Activated CD4-positive, alpha-beta memory T cell treated with anti-CD3 and anti-CD28 coated beads, Interleukin-2, amount 10 ng/mL, durations not matched to agents 7 days and 5 days (primary cell): ENCODE data around the gene RNF182. TPM values are rescaled to one million over a fixed set of nuclear protein-coding genes. Genes with fewer than 3 reads are reported as not detected.
"Not testable (repeated sequence)": the region's sequence is repeated elsewhere in the genome, so short reads cannot be mapped to it uniquely, and the experiment has no call there.

Experiments
- CTCF ChIA-PET: fragments of 350-600 bp; sonication (Branson Sonifier 250); formaldehyde crosslinking; loops from one replicate; lab custom pipeline; 2021; ENCODE audit warnings: antibody characterized with exemption, inconsistent platforms; lab: Charles Lee
- POLR2A ChIA-PET: fragments of 350-600 bp; sonication (Branson Sonifier 250); formaldehyde crosslinking; loops from one replicate; lab custom pipeline; 2021; ENCODE audit warnings: antibody characterized with exemption; lab: Charles Lee
- DNase-seq: peaks from one replicate; pipeline ENCODE4 v3.0.0-alpha.2; 2020
- H3K27ac Mint-ChIP-seq: one replicate; pipeline ENCODE4 v1.8.0; 2021; ENCODE audit warnings: mild to moderate bottlenecking, mixed read lengths
- H3K27me3 Mint-ChIP-seq: one replicate; pipeline ENCODE4 v1.8.0; 2021; ENCODE audit warnings: mixed read lengths
- H3K36me3 Mint-ChIP-seq: one replicate; pipeline ENCODE4 v1.8.0; 2021; ENCODE audit warnings: low read depth, mixed read lengths
- H3K4me1 Mint-ChIP-seq: one replicate; pipeline ENCODE4 v1.8.0; 2021; ENCODE audit warnings: mixed read lengths
- H3K4me3 Mint-ChIP-seq: one replicate; pipeline ENCODE4 v1.8.0; 2021; ENCODE audit warnings: mild to moderate bottlenecking, mixed read lengths
- H3K9me3 Mint-ChIP-seq: one replicate; pipeline ENCODE4 v1.8.0; 2021; ENCODE audit warnings: mixed read lengths
- total RNA-seq, 2 experiments: library from RNA; stranded (reverse); gene quantifications; one replicate each; pipeline ENCODE4 v1.2.3, GENCODE V29; 2021

Gene RNF182
- total RNA-seq, 2 experiments from 2014 or later, result not detected

- Mint-ChIP-seq H3K4me3 (no peak overlapping the region), H3K27me3 (peaks cover 24% of the 10 kb centered on the region), H3K9me3 (no peaks in the 10 kb centered on the region), H3K27ac (no peak overlapping the region), H3K4me1 (no peaks in the 10 kb centered on the region), H3K36me3 (no peaks in the 10 kb centered on the region)
- ChIA-PET POLR2A (no interaction called here), CTCF (no interaction called here)
- DNase-seq, result no peak
These were observed 76.7 kb downstream of the RNF182 start for GRCh38 chr6:14001329-14002012.

DNA sequence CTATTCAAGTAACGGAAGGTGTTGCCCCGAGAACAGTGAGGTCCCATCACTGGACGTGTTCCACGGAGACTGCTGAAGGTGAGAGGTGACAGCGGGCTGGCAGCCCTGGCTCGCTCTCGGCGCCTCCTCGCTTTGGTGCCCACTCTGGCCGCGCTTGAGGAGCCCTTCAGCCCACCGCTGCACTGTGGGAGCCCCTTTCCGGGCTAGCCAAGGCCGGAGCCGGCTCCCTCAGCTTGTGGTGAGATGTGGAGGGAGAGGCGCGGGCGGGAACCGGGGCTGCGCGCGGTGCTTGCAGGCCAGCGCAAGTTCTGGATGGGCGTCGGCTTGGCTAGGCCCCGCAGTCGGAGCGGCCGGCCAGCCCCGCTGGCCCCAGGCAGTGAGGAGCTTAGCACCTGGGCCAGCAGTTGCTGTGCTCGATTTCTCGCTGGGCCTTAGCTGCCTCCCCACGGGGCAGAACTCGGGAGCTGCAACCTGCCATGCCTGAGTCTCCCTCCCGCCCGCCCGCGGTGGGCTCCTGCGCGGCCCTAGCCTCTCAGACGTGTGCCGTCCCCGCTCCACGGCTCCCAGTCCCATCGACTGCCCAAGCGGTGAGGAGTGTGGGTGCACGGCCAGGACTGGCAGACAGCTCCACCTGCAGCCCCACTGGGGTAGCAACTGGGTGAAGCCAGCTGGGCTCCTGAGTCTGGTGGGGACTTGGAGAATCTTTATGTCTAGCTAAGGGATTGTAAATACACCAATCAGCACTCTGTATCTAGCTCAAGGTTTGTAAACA, 77.6 kb downstream of the RNF182 start:
- H3K9me3 Mint-ChIP-seq, result no peaks in the 10 kb centered on the region
- no peaks in the 10 kb centered on the region for H3K36me3 Mint-ChIP-seq
- POLR2A ChIA-PET, result no interaction called here
- no peak overlapping the region for H3K27ac Mint-ChIP-seq
- H3K27me3 Mint-ChIP-seq, result peaks cover 28% of the 10 kb centered on the region
- no peak overlapping the region for H3K4me3 Mint-ChIP-seq
- CTCF ChIA-PET, result interaction anchor here (1.5 kb wide), 1 partner anchor 44 kb away, joined by 3 read pairs; no protein-coding TSS in a partner anchor
- DNase-seq, result no peak
- H3K4me1 Mint-ChIP-seq, result no peaks in the 10 kb centered on the region

- no peak overlapping the region for H3K27ac Mint-ChIP-seq
- H3K4me1 Mint-ChIP-seq, result no peaks in the 10 kb centered on the region
- no peaks in the 10 kb centered on the region for H3K9me3 Mint-ChIP-seq
- H3K27me3 Mint-ChIP-seq, result peaks cover 16% of the 10 kb centered on the region
- no peak overlapping the region for H3K4me3 Mint-ChIP-seq
- ChIA-PET CTCF (interaction anchor here (0.6 kb wide), 1 partner anchor 929 kb away, joined by 4 read pairs; no protein-coding TSS in a partner anchor), POLR2A (no interaction called here)
- DNase-seq, result no peak
- no peaks in the 10 kb centered on the region for H3K36me3 Mint-ChIP-seq
These were observed 79.5 kb downstream of the RNF182 start for GRCh38 chr6:14004258-14004657.

DNA sequence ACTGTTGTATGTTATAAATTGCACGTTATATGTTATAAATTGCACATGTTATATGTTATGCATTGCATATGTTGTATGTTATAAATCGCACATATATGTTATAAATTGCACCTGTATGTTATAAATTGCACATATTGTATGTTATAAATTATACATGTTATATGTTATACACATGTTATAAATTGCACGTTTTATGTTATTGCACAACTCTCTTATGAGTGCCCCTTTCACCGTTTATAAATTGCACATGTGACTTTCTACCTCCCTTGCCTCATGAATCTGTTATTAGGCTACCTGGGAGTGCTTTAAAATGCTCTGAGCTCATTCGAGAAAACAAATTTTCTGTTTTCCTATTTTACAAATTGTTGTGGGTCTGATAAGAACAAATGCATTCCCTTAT, 84.1 kb downstream of the RNF182 start:
- DNase-seq, result no peak
- Mint-ChIP-seq H3K36me3 (no peaks in the 10 kb centered on the region), H3K27me3 (peaks cover 20% of the 10 kb centered on the region), H3K27ac (no peak overlapping the region), H3K4me1 (no peaks in the 10 kb centered on the region), H3K4me3 (no peak overlapping the region), H3K9me3 (no peaks in the 10 kb centered on the region)
- ChIA-PET POLR2A (no interaction called here), CTCF (no interaction called here)

- peaks cover 18% of the 10 kb centered on the region for H3K27me3 Mint-ChIP-seq
- POLR2A ChIA-PET, result no interaction called here
These were observed 84.7 kb downstream of the RNF182 start for GRCh38 chr6:14009431-14009830.

GRCh38 chr6:14010275-14010674, 85.5 kb downstream of the RNF182 start:
- DNase-seq, result no peak

More at GRCh38 chr6:14009431-14009830, 84.7 kb downstream of the RNF182 start:
- no peaks in the 10 kb centered on the region for H3K36me3 Mint-ChIP-seq
- CTCF ChIA-PET, result no interaction called here
- no peak for DNase-seq
- no peak overlapping the region for H3K4me3 Mint-ChIP-seq
- H3K9me3 Mint-ChIP-seq, result no peaks in the 10 kb centered on the region
- H3K4me1 Mint-ChIP-seq, result no peaks in the 10 kb centered on the region
- H3K27ac Mint-ChIP-seq, result no peak overlapping the region

DNA sequence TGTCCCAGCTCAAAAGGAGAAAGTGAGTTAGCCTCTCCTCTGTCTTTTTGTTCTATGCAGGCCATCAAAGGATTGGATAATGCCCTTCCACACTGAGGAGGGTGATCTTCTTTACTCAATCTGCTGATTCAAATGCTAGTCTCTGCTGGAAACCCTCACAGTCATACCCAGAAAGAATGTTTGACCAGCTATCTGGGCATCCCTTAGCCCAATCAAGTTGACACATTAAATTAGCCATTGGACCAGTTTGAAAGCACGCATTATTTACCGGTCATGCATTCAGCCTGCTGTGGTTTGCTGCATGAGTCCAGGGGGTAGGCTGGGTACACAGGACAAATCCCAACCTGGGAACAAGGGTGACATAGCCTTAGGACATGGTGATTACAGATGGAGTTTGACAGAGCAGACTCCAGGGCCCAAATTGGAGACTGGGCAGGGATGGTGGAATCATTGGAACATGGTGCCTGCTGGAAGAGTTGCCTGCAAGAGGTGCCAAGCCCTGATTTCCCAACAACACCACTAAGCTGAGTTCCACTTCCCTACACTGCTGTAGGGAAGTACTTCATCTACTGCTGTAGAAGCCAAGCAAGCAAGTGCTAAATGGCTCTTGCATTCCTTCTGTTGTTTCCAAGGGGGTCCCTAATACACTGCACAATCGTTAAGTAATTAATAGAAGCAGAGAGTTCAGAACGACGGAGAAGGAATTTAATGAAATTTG, 87.7 kb downstream of the RNF182 start:
- DNase-seq, result no peak
- H3K27me3 Mint-ChIP-seq, result peaks cover 13% of the 10 kb centered on the region
- H3K36me3 Mint-ChIP-seq, result no peaks in the 10 kb centered on the region
- no peaks in the 10 kb centered on the region for H3K9me3 Mint-ChIP-seq
- POLR2A ChIA-PET, result no interaction called here
- no peaks in the 10 kb centered on the region for H3K4me1 Mint-ChIP-seq
- CTCF ChIA-PET, result no interaction called here
- H3K27ac Mint-ChIP-seq, result no peak overlapping the region
- H3K4me3 Mint-ChIP-seq, result no peak overlapping the region

More at GRCh38 chr6:14010275-14010674, 85.5 kb downstream of the RNF182 start:
- Mint-ChIP-seq H3K4me1 (no peaks in the 10 kb centered on the region), H3K36me3 (no peaks in the 10 kb centered on the region), H3K27ac (no peak overlapping the region), H3K27me3 (peaks cover 15% of the 10 kb centered on the region), H3K9me3 (no peaks in the 10 kb centered on the region), H3K4me3 (no peak overlapping the region)
- POLR2A ChIA-PET, result no interaction called here
- CTCF ChIA-PET, result no interaction called here

- Mint-ChIP-seq H3K36me3 (no peaks in the 10 kb centered on the region), H3K4me1 (no peaks in the 10 kb centered on the region), H3K27ac (no peak overlapping the region), H3K27me3 (peaks cover 11% of the 10 kb centered on the region), H3K4me3 (no peak overlapping the region), H3K9me3 (no peaks in the 10 kb centered on the region)
- no peak for DNase-seq
- ChIA-PET CTCF (no interaction called here), POLR2A (interaction anchor here (0.6 kb wide), 1 partner anchor 21 kb away, joined by 3 read pairs; no protein-coding TSS in a partner anchor)
These were observed 91.2 kb downstream of the RNF182 start for GRCh38 chr6:14015964-14016363.

DNA sequence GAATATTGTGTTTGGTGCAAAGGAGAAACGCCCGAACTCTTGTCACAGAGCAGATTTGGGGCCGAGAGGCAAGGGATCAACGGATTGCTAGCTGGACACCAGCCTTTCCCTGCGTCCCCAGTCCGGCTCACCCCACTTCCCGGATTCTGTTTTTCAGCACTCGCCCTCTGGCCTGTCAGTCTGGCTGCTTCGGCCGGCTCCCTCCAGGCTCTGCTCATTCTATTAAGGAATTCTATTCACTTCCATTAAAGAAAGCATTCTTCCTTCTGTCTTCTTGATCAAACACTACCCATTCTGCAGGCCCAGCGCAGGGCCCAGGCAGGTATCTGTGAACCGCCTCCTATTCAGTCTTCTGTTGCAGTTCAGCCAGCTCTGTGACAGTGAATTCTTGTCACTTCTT, 91.7 kb downstream of the RNF182 start:
- H3K4me3 Mint-ChIP-seq, result no peak overlapping the region
- peaks cover 11% of the 10 kb centered on the region for H3K27me3 Mint-ChIP-seq
- no peak overlapping the region for H3K27ac Mint-ChIP-seq
- ChIA-PET POLR2A (interaction anchor here (0.6 kb wide), 1 partner anchor 21 kb away, joined by 3 read pairs; no protein-coding TSS in a partner anchor), CTCF (no interaction called here)
- H3K36me3 Mint-ChIP-seq, result no peaks in the 10 kb centered on the region
- H3K4me1 Mint-ChIP-seq, result no peaks in the 10 kb centered on the region
- no peaks in the 10 kb centered on the region for H3K9me3 Mint-ChIP-seq
- no peak for DNase-seq

GRCh38 chr6:14016935-14017625, 92.3 kb downstream of the RNF182 start:
- Mint-ChIP-seq H3K4me1 (no peaks in the 10 kb centered on the region), H3K36me3 (no peaks in the 10 kb centered on the region), H3K27ac (no peak overlapping the region), H3K4me3 (no peak overlapping the region), H3K27me3 (peaks cover 11% of the 10 kb centered on the region), H3K9me3 (no peaks in the 10 kb centered on the region)
- ChIA-PET CTCF (no interaction called here), POLR2A (no interaction called here)
- DNase-seq, result no peak

- ChIA-PET CTCF (no interaction called here), POLR2A (no interaction called here)
- H3K36me3 Mint-ChIP-seq, result no peaks in the 10 kb centered on the region
- no peaks in the 10 kb centered on the region for H3K9me3 Mint-ChIP-seq
- H3K4me1 Mint-ChIP-seq, result no peaks in the 10 kb centered on the region
- H3K27ac Mint-ChIP-seq, result no peak overlapping the region
- no peak for DNase-seq
- no peak overlapping the region for H3K4me3 Mint-ChIP-seq
- peaks cover 11% of the 10 kb centered on the region for H3K27me3 Mint-ChIP-seq
These were observed 93.1 kb downstream of the RNF182 start for GRCh38 chr6:14017626-14018475.

- H3K27ac Mint-ChIP-seq, DNase-seq, H3K36me3 Mint-ChIP-seq, CTCF ChIA-PET, H3K4me1 Mint-ChIP-seq, POLR2A ChIA-PET, H3K4me3 Mint-ChIP-seq, H3K9me3 Mint-ChIP-seq: not testable (repeated sequence)
- H3K27me3 Mint-ChIP-seq, result peaks cover 13% of the 10 kb centered on the region
These were observed 93.8 kb downstream of the RNF182 start for GRCh38 chr6:14018559-14018958.
